ENCODE data around the gene EPHB1.
"Not testable (repeated sequence)": the region's sequence is repeated elsewhere in the genome, so short reads cannot be mapped to it uniquely, and the experiment has no call there.

The EPHB1 gene

DNA sequence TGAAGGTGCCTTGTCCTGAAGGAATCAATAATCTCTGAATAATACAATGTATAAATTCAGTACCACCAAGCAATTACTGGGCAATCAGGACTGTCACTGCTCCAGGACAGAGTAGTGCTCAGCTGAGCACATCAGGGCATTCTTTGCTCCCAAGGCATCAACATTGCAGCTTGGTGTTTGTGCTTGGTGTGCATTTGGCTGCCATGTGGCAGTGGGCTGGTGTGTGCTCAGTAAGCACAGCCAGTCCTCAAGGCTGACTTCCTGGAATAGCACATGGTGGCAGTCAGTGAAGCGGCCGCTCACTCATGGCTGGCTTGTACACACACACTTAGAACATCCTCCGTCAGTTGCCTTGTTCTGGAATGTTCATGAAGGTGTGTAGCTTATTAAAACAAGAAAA is 217.0 kb downstream of the EPHB1 start:
- no peak for DNase-seq

DNA sequence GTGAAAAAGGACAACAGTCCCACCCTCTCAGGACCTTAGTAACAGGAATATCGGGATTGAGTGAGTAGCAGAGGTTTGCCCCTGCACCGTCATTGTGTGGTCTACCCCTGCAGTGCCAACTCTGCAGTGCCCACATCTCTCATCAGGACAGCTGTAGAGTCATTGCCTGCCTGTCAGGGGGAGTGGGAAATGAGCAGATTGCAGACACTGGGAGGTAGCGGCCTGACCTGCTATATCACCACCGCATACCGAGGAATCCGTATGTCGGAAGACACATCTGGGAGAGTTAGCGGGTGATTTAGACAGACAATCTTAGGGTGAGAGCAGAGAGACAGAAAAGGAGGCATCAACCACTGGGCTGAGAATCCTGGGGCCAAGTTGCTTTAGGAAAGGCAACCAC is 218.1 kb downstream of the EPHB1 start:
- no peak for DNase-seq

- DNase-seq = no peak
Observed at GRCh38 chr3:135014566-135014965, 219.5 kb downstream of the EPHB1 start.

DNA sequence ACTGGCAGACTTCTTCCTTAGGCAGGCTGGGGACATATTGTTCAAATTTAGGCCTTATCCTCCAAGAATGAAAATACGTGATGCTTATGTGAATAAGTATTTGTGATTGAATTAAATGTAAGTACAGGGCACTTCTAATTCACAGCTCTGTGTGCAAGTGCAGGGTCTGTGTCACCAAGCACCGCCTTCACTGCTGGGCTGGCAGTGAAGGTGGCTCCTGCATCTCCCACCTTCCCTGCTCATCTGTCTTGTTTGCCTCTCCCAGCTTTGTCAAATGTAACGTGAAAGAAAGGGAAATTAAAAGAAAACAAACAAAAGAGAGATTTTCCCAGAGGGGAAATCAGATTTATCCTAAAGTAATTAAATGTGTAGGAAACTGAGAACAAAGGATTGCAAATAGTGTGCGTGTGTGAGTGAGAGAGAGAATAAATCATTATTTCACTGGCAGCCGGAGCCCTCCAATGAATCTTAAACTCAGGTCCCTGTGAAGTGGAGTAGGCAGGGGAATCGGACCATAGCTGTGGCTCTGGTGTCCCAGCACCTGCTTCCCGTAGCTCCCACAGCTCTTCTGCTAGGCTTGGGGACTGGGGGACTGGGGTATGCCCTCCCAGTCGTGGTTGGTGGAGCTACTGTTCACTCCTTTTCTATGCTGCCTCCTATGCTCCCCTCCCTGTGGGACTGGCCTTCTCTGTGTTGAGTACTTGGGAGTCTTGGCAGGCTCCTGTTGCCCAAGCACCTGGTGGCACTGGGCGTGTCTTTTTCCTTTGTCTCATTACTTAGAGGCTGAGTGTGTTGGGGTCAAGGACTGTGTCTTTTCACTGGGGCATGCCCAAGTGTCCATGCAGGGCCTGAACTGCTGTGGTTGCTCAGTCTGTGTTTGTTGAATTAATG is 222.2 kb downstream of the EPHB1 start:
- no peak for DNase-seq

DNA sequence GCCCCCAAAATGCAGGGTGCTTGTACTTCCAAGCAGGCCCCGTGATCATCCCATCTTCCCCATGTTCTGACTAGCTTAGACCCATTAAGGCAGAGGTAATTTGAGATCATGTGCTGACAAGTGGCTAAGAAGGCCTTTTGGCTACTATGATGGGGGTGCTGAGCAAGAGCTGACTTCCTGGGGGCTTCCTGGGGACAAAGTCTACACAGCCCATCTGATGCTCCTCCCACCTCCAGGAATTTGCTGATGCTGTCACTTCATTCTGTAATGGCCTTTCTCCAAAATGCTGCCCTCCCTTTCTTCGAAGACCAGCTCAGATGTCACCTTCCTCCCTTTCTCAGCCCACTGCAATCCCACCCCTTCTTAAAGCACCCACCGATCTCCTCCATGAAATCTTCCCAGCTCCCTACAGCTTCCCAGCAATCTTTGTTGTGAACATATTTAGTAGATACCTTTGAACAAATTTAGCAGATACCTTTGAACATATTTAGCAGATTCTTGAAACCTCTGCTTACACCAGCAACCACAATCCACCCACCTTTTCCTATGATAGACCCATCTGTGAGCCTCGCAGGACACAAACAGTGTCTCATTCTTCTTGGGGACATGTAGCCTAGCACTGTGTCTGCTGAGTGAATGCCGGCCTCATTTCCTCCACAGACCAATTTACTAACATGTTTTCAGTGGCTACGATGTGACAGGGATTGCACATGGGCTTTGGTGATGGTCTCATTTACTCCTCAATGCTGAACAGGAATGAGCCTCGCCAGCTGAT is 223.3 kb downstream of the EPHB1 start:
- DNase-seq = no peak

- no peak for DNase-seq
Observed at GRCh38 chr3:135020181-135020580, 225.1 kb downstream of the EPHB1 start.

DNA sequence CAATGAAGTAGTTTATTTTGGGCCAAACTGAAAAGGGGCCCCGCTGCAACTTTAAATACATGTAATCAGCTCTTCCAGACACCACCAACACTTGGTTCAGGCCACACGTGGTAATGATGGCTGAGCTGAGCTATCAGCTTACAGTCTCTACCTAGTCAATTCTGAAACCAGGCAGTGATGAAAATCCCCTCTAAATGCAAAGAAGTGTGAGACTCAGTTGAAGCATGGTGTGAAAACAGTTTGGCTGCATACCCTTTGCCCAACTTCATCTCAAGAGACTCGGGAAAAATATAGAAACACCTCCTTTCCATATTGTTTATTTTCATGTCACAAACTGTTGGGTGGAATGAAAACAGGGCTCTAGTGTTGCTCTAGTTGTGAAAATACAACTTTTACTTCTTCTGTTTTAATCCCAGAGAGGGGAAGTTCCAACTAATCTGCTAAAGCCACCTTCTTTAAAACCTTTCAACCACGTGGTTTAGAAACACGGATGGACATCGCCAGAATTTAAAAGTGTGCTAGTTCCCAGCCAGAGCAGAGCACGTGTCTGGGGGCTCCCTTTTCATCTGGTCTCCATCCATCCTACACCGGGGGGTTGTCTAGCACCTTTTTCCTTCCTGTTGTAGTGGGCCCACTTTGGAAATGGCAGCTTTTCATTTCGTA is 229.1 kb downstream of the EPHB1 start:
- no peak for DNase-seq

GRCh38 chr3:135030768-135031615 is 235.9 kb downstream of the EPHB1 start:
- DNase-seq = not testable (repeated sequence)

DNA sequence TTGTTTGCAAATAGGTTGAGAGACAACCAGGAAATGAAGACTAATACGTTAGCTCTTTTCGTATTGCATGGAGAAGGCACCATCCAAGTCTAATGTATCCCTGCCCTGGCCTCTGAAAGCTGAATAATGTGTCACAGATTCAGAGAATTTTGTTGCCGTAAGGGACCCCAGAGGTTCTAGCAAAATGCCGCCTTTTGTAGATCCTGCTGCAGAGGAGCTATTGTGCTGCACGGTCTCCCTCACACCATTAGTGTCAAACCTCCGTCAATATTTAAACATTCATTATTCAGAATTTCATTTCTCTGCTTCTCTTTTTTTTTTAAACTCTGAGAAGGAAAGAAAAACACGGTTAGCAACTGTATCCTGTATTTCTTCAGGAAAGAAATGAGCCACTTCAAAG is 238.7 kb downstream of the EPHB1 start:
- DNase-seq = no peak

- no peak for DNase-seq
Observed at GRCh38 chr3:135034291-135034768, 239.3 kb downstream of the EPHB1 start.

DNA sequence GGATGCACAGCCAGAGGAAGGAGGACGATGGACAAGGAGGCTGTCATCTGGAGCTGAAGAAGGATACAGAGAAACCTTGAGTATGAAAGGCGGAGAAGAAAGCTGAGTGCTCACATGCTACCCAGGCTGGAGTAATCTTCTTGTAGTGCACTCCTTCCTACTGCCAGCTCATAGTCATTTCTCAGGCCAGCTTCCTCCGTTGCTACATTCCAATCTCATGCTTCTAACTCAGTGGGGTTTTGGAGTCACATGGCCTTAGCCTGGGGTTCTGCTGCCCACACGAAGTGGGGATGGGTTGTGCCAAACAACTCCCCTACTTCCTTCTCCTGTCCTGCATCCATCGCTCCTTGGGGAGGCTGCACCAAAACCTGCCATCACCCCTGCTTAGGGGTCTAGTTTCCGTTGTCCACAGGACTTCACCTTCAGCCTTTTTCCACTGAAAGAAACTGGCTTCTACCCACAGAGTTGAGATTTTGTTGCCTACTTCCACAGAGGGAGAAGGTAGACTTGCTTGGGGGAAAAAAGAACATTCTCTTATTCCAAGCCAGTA is 239.9 kb downstream of the EPHB1 start:
- no peak for DNase-seq

DNA sequence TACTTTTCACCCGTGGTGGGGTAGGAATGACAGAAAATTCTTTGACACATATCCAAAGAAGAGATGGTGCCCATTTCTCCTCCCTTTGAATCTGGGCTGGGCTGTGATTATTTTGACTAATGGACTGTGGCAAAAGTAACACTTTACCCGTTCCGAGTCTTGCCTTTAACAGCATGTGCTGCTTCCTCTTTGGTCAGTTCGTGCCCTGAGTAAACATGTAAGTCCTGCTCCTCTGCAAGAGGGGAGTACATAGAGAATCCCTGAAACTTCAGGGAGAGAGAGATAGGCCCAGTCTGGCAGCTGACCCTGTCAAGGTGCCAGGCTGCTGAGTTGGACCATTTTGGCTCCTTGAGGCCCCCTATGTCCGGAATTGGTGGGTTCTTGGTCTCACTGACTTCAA is 243.1 kb downstream of the EPHB1 start:
- DNase-seq = no peak

DNA sequence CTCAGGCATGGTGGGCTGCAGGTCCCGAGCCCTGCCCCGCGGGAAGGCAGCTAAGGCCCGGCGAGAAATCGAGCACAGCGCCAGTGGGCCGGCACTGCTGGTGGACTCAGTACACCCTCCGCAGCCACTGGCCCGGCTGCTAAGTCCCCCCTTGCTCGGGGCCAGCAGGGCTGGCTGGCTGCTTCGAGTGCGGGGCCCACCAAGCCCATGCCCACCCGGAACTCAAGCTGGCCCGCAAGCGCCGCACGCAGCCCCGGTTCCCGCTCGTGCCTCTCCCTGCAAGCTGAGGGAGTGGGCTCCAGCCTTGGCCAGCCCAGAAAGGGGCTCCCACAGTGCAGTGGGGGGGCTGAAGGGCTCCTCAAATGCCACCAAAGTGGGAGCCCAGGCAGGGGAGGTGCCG is 244.5 kb downstream of the EPHB1 start:
- not testable (repeated sequence) for DNase-seq

DNA sequence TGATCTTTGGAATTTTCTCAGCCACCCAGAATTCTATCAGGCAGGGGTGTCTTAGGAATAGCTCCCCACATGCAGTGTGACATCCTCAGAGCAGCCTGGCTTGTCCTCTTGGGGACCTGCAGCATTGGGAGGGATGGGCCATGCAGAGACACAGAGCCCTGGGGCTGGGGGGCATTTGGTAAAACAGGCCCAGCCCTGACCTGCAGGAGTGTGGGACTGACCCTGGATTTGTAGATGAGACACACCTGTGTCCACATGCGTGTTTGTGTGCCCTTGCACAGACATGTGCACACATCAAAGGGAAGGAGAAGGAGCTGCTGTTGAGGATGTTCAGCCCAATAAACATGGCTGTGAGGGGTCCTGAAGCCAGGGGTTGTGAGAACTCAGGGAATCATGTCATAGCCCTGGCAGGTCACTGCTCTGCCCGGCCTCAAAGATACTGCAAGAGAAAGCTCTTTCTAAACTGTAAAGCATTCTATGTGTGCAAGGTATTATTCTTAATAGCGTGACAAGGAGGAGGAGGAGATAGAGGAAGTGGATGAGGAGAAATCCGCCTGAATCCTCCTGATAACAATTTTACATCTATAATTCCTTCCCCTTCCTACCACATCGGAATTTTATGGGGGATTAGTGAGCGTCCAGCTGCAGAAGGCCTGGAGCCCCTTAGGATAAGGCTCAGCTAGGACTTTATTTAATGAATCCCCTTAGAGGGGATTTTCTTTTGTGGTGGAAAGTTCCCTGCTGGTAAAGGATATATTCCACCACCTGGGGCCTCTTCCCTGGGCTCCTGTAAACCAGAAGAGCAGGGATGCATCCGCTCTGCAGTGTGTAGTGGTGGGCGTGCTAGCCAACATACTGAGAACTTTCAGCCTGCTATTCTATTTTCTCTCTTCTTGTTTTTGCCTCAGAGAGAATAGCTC is 245.5 kb downstream of the EPHB1 start:
- DNase-seq = no peak

GRCh38 chr3:135041601-135042000 is 246.5 kb downstream of the EPHB1 start:
- DNase-seq = no peak

DNA sequence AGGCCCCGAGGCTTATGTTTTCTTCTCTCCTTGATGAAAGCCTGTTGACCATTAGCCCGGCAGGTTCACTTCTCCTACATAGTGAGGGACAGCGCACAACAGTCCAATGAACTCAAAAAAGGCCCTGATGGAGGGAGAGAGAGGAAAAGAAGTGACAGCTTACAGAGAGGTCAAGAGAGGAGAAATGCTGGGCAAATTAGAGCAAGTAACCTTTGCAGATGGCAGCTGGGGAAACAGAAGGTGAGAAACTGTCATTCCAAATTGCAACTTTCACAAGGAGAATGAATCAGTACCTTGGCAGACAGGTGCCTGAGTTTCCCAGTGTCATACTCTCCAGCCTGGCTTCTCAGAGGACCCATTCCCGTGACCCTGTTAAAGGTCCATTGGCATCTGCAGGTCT is 252.0 kb downstream of the EPHB1 start:
- DNase-seq = no peak

GRCh38 chr3:135050536-135050935 is 255.5 kb downstream of the EPHB1 start:
- no peak for DNase-seq

GRCh38 chr3:135051409-135051973 is 256.4 kb downstream of the EPHB1 start:
- no peak for DNase-seq

- DNase-seq = no peak
Observed at GRCh38 chr3:135055449-135055848, 260.4 kb downstream of the EPHB1 start.

GRCh38 chr3:135056084-135056730 is 261.1 kb downstream of the EPHB1 start:
- DNase-seq = no peak

Measured in activated CD4-positive, alpha-beta T cell treated with anti-CD3 and anti-CD28 coated beads for 48 hours (primary cell).